HG03558 (cell line): ENCODE data around the gene NPVF.

Source experiments
- ATAC-seq: cut with Tn5 transposase; IDR thresholded peaks from one replicate; pipeline ENCODE4 v1.9.1; 2021; ENCODE audit warnings: moderate number of reproducible peaks; ENCODE audit not compliant: unreplicated experiment; ENCODE audit errors: extremely low read depth

Gene NPVF, protein sequence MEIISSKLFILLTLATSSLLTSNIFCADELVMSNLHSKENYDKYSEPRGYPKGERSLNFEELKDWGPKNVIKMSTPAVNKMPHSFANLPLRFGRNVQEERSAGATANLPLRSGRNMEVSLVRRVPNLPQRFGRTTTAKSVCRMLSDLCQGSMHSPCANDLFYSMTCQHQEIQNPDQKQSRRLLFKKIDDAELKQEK

GRCh38 chr7:25228386-25228785, at the start of gene NPVF:
TSS of gene NPVF (minus strand) at chr7:25228486. CDS start at chr7:25228439, 47 bp downstream.
- ATAC-seq, result no peak

DNA sequence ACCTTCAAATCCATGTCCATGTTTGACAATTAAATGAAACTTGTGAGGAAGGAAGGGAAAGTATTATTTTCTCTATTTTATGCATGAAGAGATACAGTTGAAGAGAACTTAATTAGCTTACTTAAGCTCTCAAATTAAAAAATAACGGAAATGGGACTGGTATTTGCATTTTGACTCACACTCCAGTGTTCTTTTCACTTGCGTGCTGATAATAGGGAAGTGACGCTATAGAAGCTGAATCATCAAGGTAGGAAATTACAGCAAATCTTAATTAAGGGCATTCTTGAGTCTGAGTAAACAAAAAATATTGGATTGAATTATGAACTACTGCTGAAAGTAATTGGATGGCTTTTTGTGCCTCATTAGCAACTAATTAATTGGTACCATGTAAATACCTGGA, 44.0 kb upstream of the NPVF start:
- no peak for ATAC-seq

GRCh38 chr7:25263337-25263736, 35.1 kb upstream of the NPVF start:
- no peak for ATAC-seq

- no peak for ATAC-seq
These were observed 34.3 kb upstream of the NPVF start for GRCh38 chr7:25262586-25262985.

- no peak for ATAC-seq
These were observed 33.4 kb upstream of the NPVF start for GRCh38 chr7:25261545-25262140.

DNA sequence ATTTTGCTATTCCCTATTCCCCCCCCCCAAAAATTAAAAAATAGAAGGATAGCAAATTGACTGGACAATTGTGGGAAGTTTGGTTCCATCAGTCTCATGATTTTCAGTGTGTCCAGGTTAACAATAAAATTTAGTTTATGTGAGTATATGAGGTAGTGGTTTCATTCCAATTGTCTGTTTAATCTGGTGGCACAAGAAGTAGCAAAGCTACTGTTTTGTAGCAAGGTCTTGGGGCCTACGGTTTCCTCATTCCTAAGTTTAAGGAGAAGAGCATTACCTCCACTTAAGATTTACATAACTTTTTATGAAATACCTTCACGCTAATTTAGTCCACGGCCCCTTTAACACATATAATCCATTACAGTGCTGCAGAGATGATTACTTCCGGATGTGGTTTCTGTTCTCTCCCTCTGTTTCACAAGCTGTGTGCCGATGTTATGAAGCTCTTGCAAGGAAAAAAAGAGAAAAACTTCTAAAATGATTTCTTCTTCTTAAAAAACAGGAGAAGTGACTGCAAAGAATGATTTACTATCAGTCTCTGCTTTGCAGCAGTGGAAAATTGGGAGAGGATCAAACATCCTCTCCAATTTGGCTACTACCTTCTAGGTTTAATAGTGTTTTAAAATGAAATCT, 32.7 kb upstream of the NPVF start:
- no peak for ATAC-seq

GRCh38 chr7:25259487-25260243, 31.4 kb upstream of the NPVF start:
- ATAC-seq, result peak; percentile 46

- no peak for ATAC-seq
These were observed 28.1 kb upstream of the NPVF start for GRCh38 chr7:25256333-25256819.

GRCh38 chr7:25255611-25256332, 27.5 kb upstream of the NPVF start:
- no peak for ATAC-seq

DNA sequence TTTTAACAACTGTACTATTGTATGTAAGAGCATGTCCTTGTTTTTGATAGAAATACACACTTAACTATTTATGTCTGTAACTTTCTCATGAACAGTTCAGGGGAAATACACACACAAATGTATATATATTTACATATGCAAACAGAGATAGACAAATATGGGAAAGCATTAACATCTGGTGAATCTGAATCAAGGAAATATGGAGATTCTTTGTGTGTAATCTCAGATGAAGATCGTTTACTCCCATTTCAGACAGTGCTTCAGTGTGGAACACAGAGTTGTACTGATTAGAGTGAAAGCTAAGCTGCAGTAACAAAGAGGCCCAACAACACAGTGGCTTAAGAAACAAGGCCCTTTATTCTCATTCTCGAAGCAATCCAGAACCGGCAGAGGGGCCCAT, 26.3 kb upstream of the NPVF start:
- no peak for ATAC-seq

GRCh38 chr7:25253714-25254113, 25.4 kb upstream of the NPVF start:
- no peak for ATAC-seq

GRCh38 chr7:25250386-25250785, 22.1 kb upstream of the NPVF start:
- ATAC-seq, result no peak

- no peak for ATAC-seq
These were observed 21.5 kb upstream of the NPVF start for GRCh38 chr7:25249772-25250171.

- no peak for ATAC-seq
These were observed 18.0 kb upstream of the NPVF start for GRCh38 chr7:25246306-25246705.

DNA sequence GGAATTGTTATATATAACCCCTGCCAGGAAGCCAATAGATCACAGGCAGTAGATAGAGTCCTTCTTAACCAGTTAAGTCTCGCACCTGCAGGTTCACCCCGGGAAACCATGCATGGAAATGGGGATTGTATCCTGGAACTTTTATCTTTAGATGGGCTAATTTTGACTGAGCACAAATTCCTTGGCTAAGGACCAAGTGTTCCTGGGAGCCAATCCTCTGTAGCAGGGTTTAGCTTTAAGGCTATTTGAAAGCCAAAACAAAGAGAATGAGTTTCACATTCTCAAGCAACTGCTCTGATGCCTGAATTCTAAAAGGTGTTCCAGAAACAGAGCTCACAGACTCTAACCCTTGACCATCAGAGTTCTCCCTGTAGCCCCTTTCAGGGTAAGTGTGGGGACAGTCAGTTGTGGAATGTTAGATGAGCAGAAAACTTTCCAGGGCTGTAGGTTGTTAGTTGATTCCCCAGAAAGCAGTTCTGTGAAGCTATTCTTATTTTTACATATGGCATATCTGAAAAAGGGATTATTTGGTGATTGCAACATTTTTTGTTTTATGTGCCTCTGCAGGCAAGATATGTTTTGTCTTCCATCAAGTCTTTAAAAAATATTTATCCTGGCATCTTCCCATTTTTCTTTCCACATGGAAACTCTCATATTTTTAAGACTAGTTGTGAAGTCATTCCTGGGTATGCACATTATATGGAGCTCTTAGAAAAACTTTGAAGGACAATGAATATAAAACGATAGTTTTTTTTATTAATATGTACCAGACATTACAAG, 16.2 kb upstream of the NPVF start:
- no peak for ATAC-seq

DNA sequence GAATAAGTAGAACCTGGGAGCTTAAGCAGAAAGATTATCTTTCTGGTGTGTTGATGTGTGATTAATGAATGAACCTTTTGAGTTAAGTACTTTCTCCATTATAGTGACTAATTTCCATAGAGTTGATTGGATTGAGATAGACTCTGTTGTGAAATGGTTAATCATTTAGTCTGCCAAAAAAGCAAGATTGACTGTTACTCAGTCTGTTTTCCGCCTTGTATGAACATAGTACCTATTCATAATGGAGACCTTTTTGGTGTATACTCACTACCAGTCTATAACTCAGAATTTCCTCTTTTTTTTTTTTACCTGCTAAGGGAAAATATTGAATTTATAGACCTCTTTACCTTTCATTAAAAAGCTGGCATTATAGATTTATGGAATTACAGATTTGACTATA, 14.4 kb upstream of the NPVF start:
- no peak for ATAC-seq

DNA sequence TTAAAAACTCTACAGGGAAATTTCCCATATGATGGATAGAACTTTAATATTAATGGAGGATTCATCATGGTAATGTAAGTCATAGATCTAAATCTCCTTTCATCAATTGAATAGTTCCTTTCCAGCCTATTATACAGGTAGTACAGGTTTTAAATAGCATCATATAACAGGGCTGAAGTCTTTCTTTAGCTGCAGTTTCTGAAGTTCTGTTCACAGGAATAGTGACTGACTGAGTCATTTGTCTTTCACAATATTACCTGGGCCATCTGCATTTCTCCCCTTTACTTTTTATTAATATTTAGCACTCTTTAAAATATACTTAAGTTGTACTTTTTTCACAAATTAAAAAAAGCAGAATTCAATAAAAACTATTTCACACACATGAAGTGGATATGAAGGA, 12.6 kb upstream of the NPVF start:
- no peak for ATAC-seq

DNA sequence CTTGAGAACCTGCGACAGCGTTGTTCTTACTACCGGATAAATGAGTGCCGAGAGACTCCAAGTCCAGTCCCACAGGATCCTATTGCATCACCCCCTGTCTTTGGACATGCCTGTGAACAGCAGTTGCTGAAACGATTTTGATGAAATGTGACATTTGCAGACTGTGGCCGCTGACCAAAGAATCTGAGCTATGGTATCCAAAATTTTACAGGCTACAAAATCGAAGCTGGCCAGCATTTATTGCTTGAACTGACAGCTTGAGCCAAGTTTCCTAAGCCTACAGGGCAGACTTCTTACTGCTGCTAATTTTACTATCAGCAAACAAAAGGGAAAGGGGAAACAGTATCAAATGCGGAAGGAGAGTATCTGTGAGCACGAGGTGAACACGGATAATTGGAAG, 12.1 kb upstream of the NPVF start:
- no peak for ATAC-seq

GRCh38 chr7:25239888-25240287, 11.6 kb upstream of the NPVF start:
- no peak for ATAC-seq
